Measurements from ENCODE around the gene RTL1.

Gene RTL1

GRCh38 chr14:100875126-100875525 lies 28.4 kb downstream of the RTL1 start:
- no peak overlapping the region for H3K4me3 ChIP-seq (ENCODE audit: low read depth, low read length)
- TF ChIP-seq, protein P1, sequence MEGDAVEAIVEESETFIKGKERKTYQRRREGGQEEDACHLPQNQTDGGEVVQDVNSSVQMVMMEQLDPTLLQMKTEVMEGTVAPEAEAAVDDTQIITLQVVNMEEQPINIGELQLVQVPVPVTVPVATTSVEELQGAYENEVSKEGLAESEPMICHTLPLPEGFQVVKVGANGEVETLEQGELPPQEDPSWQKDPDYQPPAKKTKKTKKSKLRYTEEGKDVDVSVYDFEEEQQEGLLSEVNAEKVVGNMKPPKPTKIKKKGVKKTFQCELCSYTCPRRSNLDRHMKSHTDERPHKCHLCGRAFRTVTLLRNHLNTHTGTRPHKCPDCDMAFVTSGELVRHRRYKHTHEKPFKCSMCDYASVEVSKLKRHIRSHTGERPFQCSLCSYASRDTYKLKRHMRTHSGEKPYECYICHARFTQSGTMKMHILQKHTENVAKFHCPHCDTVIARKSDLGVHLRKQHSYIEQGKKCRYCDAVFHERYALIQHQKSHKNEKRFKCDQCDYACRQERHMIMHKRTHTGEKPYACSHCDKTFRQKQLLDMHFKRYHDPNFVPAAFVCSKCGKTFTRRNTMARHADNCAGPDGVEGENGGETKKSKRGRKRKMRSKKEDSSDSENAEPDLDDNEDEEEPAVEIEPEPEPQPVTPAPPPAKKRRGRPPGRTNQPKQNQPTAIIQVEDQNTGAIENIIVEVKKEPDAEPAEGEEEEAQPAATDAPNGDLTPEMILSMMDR (IDR thresholded peaks at IDR 0.05; ENCODE audit: borderline replicate concordance, insufficient read depth, low read depth, low read length): no peak

DNA sequence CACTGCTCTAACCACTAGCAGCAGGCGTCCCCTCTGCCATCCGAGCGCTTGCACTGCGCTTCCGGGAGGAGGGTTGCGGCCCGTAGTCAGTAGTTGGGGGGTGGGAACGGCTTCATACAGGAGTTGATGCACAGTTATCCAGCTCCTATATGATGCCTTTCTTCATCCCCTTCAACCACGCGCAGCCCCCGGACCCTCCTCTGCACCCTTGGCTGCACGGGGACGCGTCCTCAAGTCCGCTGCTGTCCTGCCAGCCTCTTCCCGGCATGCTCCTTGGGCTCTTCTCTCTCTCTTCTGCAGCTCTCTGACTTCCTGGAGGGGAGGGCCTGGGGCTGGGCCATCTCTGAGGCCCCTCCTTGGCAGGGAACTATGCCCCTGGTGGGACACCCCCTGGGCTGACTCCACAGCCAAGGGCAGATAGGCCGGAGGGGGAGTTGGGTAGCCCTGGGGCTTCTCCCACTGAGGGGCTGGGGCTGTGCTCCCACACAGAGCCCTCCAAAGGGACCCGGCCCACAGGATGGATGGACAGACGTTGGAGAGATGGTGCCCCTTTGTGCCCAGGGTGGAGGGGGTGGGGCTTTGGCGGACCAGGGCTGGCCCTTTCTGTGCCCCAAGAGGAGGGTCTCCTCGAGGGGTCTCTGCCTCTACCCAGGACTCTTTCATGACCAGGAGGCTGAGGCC lies 29.0 kb downstream of the RTL1 start:
- H3K4me3 ChIP-seq (ENCODE audit: low read depth, low read length): no peak overlapping the region
- TF ChIP-seq, protein P1 (IDR thresholded peaks at IDR 0.05; ENCODE audit: borderline replicate concordance, insufficient read depth, low read depth, low read length): no peak

DNA sequence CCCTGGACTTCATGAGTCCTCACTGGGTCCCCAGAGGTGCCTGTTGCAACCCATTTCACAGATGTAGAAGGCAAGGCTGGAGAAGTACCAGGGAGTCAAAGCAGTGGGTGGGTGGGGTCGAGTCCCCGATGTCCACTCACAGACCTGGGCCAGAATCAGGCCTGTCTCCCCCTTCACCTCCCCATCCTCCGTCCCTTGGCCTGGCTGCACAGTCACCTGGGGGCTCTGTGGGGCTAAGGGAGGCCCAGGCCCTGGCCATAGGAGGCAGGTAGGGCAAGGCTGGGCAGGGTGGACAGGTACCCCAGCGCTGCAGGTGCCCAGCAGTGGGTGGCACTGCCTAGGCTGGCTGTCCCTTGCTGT lies 29.5 kb downstream of the RTL1 start:
- TF ChIP-seq, protein P1 (IDR thresholded peaks at IDR 0.05; ENCODE audit: borderline replicate concordance, insufficient read depth, low read depth, low read length): no peak
- no peak overlapping the region for H3K4me3 ChIP-seq (ENCODE audit: low read depth, low read length)

- H3K4me3 ChIP-seq (ENCODE audit: low read depth, low read length): no peak overlapping the region
- TF ChIP-seq, protein P1 (IDR thresholded peaks at IDR 0.05; ENCODE audit: borderline replicate concordance, insufficient read depth, low read depth, low read length): no peak
Measured at GRCh38 chr14:100873096-100873482, 30.4 kb downstream of the RTL1 start.

- TF ChIP-seq, protein P1 (IDR thresholded peaks at IDR 0.05; ENCODE audit: borderline replicate concordance, insufficient read depth, low read depth, low read length): no peak
- no peak overlapping the region for H3K4me3 ChIP-seq (ENCODE audit: low read depth, low read length)
Measured at GRCh38 chr14:100872259-100873095, 31.0 kb downstream of the RTL1 start.

DNA sequence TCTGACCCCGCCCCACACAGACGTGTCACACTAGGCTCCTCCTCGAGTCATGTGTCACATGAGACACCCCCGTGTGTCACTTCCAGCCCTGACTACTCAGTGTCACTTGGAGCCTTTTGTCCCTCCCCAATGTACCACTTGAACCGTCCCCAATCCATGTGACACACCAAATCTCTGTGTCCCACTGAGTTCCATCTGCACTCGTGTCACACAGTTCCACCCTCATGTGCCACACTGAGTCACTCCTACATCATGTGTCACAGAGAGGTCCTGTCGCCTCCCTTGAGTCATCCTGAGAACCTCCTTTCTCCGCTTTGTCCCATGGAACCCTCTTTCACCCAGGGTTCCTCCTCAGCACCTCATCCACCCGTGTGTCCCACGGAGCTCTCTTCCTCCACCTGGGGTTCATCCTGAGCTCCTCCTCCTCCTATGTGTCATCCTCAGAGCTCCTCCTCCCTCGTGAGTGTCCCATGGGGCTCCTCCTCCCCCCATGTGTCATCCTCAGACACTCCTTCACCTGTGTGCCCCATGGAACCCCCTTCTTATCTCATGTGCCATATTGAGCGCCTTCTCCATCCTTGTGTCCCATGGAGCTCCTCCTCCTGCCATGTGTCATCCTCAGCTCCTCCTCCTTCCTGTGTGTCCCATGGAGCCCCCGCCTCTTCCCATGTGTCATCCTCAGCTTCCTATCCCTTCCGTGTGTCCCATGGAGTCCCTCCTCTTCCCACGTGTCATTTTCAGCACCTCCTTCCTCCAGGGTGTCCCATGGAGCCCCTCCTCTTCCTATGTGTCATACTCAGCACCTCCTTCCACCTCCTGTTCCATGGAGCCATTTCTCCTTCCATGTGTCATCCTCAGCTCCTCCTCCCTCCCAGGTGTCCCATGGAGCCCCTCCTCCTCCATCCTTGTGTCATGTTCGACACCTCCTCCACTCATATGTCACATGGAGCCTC lies 32.0 kb downstream of the RTL1 start:
- TF ChIP-seq, protein P1 (IDR thresholded peaks at IDR 0.05; ENCODE audit: borderline replicate concordance, insufficient read depth, low read depth, low read length): no peak
- H3K4me3 ChIP-seq (ENCODE audit: low read depth, low read length): no peak overlapping the region

Data from GM12875 (cell line).